C4-2B (cell line): ENCODE measurements around the gene DTWD1.

Source experiments
- ZFX ChIP-seq: fragments of 450-650 bp; IDR thresholded peaks from 2 replicates; pipeline ENCODE4 v1.6.1; 2017
- TF ChIP-seq, protein P1 (sequence below): fragments of 450-650 bp; conservative IDR thresholded peaks from 2 replicates; pipeline ENCODE4 v1.5.1; 2017; ENCODE audit warnings: mild to moderate bottlenecking

DNA sequence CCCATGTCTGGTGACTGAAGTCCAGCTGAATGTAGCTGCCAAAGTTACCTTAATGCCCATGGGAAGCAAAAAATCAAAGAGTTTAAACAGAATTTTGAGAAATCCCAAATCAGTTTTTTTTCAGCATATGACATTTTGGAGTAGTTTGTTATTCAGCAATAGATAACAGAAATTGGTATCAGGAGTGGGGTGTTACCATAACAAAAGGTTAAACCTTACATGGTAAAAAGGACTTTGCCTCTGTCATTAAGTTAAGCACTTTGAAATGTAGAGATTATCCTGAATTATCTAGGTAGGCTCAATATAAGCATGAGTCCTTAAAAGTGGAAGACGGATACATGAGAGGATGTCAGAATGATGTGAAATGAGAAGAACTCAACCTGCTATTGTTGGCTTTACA lies 32.1 kb downstream of the DTWD1 start:
- TF ChIP-seq, protein P1, sequence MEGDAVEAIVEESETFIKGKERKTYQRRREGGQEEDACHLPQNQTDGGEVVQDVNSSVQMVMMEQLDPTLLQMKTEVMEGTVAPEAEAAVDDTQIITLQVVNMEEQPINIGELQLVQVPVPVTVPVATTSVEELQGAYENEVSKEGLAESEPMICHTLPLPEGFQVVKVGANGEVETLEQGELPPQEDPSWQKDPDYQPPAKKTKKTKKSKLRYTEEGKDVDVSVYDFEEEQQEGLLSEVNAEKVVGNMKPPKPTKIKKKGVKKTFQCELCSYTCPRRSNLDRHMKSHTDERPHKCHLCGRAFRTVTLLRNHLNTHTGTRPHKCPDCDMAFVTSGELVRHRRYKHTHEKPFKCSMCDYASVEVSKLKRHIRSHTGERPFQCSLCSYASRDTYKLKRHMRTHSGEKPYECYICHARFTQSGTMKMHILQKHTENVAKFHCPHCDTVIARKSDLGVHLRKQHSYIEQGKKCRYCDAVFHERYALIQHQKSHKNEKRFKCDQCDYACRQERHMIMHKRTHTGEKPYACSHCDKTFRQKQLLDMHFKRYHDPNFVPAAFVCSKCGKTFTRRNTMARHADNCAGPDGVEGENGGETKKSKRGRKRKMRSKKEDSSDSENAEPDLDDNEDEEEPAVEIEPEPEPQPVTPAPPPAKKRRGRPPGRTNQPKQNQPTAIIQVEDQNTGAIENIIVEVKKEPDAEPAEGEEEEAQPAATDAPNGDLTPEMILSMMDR: no peak
- no peak for TF ChIP-seq ZFX
